Measurements from ENCODE around the gene ZFYVE28.

ZFYVE28 gene

GRCh38 chr4:2330091-2331042, 88.1 kb downstream of the ZFYVE28 start:
- DNase-seq, result no peak

DNA sequence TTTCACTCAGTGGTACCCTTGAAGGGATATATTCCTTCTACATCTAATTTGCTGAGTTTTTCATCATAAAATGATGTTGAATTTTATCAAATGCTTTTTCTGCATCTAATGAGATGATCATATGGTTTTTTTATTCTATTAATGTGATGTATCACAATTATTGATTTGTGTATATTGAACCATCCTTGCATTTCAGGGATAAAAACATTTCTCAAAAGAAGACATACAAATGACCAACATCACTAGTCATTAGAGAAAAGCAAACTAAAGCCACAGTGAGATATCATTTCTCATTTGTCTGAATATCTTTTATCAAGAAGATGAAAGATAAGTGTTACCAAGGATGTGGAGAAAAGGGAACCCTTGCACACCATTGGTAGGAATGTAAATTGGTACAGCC, 90.9 kb downstream of the ZFYVE28 start:
- no peak for DNase-seq

GRCh38 chr4:2324891-2325290, 93.6 kb downstream of the ZFYVE28 start:
- no peak for DNase-seq

GRCh38 chr4:2322841-2323240, 95.6 kb downstream of the ZFYVE28 start:
- no peak for DNase-seq

GRCh38 chr4:2322227-2322626, 96.2 kb downstream of the ZFYVE28 start:
- DNase-seq, result no peak

DNA sequence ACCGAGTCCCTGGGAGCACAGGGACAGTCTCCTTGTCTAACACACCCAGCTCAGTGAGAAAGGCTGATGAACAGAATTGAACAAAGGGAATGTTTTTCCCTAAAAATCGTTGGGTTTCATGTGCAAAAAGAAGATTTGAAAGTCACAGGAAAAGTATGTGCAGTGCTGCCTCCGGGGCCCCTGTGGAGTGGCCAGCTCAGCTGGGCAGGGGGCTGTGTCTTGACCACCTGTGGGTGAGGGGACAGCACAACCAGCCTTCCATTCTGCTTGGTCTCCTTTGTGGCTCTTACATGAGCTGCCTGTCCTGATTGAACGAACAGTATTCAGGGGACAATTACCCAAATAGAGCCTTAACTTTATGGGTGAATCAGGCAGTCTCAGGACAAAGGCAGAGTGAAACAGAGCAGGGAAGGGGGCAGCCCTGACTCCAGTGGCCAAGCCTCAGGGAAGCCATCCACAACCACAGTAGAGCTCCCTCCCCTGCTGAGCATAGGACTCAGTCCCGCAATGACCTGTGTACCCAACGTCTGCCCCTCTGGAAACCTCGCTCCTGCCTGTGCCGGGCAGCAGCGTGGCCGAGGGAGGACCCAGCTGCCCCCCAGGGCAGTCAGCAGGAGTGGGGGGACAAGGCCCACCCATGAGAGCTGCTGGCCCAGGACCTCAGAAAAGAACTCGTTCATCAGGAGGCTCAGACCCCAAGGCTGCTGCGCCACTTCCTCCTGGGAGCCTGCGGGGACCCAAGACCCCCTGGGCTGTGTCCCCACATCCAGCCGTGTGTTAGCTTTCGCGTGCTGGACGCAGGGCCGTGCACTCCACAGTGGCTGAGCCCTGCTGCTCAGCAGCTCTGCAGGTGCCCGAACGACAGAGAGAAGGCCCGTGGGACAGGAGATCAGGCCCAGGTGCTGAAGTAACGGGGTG, 96.9 kb downstream of the ZFYVE28 start:
- DNase-seq, result no peak

- DNase-seq, result no peak
Observed at GRCh38 chr4:2320746-2321145, 97.7 kb downstream of the ZFYVE28 start.

DNA sequence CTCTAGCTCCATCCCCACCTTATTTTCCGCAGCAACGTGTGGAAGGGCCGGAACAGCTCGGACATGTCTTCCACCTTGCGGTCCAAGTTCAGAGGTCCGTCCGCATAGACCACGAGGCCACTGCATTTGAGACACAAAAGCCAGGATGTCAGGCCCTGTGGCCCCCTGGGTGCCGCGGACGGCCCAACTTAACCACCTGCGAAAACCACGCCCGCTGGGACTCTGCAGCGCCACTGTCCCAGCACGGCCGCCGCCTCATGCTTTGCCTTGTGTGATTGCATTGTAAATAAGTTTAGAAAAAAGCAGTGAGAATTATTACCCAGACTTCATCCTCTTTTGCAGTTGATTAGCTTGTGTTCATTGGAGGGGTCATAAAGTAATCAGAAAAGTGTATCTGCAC, 98.3 kb downstream of the ZFYVE28 start:
- peak in 1 of 2 donors; percentile 23 for DNase-seq

- no peak for DNase-seq
Observed at GRCh38 chr4:2318885-2319284, 99.6 kb downstream of the ZFYVE28 start.

GRCh38 chr4:2318476-2318875, 100.0 kb downstream of the ZFYVE28 start:
- no peak for DNase-seq

GRCh38 chr4:2313366-2313765, 105.1 kb downstream of the ZFYVE28 start:
- no peak for DNase-seq

- no peak for DNase-seq
Observed at GRCh38 chr4:2306773-2307410, 111.6 kb downstream of the ZFYVE28 start.

GRCh38 chr4:2305766-2306501, 112.5 kb downstream of the ZFYVE28 start:
- DNase-seq, result no peak

DNA sequence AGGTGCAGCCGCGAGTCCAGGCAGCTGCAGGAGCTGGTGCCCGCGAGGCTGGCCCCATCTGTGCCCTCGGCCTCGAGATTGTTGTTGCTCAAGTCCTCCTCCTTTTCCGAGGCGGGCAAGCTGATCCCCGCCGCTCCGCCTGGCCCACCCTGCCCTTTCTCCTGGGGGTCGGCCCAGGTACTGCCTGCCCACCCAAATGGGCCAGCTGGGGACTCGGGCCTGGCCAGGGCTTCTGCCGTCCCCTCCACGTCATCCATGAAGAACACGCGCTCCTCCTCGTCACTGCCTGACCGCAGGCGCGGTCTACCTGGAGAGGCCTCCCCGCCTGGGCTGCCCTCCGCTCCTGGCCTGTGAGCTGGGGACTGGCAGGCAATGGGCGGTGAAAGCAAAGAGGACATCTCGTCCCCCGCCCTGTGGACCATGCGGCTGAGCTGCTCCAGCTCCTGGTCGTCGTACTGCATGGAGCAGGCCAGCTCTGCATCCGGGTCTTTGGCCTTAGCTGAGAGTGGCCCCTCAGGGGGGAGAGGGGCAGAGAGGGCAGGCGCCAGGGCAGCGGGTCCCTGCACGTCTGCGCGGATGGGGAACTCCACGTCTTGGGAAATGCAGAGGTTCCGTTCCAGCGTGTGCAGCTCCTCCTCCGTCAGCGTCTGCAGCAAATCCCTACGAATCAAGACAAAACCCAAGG, 113.4 kb downstream of the ZFYVE28 start:
- no peak for DNase-seq

DNA sequence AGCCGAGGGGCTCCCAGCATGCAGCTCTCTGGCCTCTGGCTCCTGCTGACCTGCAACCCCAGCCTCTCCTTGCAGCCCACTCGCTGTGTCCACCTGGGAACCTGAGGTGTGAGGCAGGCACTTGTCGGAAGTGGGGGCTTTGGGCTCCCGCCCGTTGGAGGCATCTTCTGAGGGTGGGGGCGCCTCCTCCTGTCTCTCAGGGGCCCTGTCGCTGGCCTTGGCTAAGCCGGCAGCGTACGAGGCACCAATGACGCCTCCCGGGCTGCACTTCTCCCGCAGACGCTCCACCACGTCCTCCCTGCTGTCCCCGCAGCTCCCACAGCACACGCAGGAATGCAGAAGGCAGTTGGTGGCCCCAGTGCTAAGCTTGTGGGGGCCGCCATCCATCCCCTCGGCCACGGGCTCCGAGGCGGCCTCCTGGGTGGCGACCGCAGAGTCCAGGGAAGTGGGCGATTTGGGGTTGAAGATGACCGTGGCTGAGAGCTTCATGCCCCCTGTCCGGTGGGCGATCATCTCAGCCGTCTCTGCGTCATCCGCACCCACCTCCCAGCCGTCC, 114.0 kb downstream of the ZFYVE28 start:
- no peak for DNase-seq

- no peak for DNase-seq
Observed at GRCh38 chr4:2303686-2304320, 114.6 kb downstream of the ZFYVE28 start.

DNA sequence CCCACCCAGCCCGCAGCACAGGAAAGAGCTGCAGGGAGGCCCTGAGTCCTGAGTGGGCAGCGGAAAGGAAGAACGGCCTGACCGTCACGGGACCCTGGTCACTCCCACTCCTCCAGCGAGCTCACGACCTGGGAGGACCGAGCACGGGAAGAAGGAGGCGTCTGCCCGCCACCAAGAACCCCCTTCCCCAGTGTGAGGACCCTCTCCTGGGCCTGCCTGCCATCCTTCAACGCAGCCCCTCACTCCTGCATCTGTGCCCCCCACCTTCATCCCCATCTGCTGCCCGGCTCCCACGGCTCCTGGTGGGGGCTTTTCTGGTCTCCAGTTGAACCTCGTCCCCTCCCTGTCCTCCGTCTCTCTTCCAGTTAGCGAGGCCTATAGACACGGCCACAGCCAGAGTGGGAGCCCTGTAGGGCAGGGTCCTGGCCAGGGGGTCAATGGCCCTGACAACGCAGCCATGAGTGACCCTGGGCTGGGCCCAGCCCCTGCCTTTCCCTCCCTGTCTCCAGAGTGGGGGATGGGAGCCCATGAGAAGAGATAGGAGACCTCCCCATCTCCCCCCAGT, 115.2 kb downstream of the ZFYVE28 start:
- DNase-seq, result no peak

DNA sequence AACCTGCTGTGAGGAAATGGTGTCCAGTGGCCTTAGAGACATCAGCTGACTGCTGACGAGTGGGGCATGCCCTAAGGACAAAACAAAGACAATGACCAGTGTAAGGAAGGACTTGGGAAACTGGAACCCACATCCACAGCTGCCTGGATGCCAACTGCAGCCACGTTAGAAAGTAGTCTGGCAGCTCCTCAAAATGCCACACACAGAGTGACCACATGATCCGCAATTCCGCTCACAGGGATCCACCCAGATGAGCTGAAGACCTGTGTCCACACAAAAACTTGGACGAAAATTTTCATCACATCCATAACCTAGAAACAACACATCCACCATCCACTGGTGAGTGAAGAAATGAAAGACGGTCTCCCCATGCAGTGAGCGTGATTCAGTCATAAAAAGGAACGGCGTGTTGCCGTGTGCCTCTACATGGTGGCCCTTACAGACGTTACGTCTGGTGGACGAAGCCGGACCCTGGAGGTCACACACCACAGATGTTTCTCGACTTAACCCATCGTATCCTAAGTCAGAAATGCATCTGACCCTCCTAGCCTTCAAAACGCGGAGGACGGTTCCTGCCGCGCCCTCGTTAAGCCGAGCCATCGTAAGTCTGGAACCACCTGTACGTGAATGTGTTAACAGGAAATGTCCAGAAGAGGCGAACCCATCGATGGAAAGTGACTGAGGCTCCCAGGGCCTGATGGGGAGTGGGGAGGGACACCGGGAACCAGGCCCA, 115.9 kb downstream of the ZFYVE28 start:
- no peak for DNase-seq

GRCh38 chr4:2301806-2302205, 116.6 kb downstream of the ZFYVE28 start:
- DNase-seq, result no peak

DNA sequence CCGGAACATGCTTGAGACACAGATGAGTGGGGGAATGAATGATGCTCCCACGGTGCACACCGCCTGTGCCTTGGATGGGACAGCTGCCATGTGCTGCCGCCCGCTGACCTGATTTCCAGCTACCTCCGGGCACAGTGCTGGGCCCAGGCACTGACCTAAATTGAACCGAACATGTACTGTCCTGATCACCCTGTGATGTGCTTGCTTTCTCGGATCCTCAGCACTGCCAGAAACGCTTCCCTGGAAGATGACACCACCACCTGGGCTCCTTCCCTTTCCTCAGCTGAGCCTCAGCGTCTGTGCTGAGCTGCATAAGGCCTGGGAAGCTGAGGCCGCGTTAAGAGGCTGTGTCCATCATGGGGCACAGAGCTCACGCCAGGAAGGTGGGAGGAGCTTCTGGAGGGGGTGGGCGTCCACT, 117.2 kb downstream of the ZFYVE28 start:
- no peak for DNase-seq

Data from CD4-positive, alpha-beta T cell treated with Interferon alpha-2 for 1 hour (primary cell).